GM10266 (cell line): Measurements from ENCODE around the gene TSHZ2.
"Not testable (repeated sequence)": the region's sequence is repeated elsewhere in the genome, so short reads cannot be mapped to it uniquely, and the experiment has no call there.

Experiments used
- DNase-seq: peaks from one replicate; pipeline ENCODE4 v3.0.0; 2012; ENCODE audit errors: extremely low spot score
- TF ChIP-seq, protein P1 (sequence below): IDR thresholded peaks from 2 replicates; pipeline ENCODE4 v1.5.1; 2012; ENCODE audit warnings: mild to moderate bottlenecking, low read depth; ENCODE audit not compliant: control insufficient read depth, insufficient read depth; ENCODE audit errors: missing control alignments

TSHZ2 gene

DNA sequence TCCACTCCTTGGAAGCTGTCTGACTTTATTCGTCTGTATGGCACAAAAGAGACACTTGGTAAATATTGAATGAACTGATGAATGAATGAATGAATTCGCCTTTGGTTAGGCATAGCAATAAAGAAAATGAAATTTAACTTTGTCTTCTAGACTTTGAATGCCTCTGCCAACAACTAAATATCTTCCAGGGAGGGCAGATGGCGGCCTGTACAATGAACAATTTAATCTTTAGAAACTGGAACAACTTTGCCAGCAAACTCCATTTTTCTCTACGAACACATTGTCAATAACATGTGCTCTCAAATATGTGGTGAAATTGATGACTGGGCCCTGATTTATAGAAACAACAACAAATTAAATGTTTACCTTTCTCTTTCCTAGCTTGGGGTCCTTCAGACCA is 480.9 kb downstream of the TSHZ2 start:
- TF ChIP-seq, protein P1, sequence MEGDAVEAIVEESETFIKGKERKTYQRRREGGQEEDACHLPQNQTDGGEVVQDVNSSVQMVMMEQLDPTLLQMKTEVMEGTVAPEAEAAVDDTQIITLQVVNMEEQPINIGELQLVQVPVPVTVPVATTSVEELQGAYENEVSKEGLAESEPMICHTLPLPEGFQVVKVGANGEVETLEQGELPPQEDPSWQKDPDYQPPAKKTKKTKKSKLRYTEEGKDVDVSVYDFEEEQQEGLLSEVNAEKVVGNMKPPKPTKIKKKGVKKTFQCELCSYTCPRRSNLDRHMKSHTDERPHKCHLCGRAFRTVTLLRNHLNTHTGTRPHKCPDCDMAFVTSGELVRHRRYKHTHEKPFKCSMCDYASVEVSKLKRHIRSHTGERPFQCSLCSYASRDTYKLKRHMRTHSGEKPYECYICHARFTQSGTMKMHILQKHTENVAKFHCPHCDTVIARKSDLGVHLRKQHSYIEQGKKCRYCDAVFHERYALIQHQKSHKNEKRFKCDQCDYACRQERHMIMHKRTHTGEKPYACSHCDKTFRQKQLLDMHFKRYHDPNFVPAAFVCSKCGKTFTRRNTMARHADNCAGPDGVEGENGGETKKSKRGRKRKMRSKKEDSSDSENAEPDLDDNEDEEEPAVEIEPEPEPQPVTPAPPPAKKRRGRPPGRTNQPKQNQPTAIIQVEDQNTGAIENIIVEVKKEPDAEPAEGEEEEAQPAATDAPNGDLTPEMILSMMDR = no peak
- no peak for DNase-seq

DNA sequence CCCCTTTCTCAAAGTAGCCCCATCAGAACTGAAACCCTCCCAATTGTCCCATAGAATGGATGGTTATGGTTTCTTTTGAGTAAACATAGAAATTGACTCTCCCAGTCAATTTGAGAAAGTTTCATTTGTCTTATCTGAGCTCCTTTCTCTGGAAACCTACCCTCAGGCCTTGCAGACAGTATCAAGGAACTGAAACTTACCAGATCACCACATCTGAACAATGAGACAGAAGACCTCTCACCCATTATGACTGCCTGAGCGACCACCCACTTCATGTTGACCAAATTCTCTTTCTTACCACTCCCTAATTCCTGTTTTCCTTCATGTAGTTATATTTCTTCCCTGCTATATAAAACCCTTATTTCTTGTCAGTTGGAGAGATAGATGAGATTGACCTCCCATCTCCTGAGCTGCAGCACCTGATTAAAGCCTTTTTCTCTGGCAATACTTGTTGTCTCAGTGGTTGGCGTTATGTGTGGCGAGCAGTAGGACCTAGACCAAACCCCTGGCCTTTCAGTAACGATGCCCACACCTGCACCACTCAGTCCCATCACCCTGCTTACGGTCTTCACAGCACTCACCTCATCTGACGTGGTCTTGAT is 482.6 kb downstream of the TSHZ2 start:
- TF ChIP-seq, protein P1 = no peak
- DNase-seq = no peak

DNA sequence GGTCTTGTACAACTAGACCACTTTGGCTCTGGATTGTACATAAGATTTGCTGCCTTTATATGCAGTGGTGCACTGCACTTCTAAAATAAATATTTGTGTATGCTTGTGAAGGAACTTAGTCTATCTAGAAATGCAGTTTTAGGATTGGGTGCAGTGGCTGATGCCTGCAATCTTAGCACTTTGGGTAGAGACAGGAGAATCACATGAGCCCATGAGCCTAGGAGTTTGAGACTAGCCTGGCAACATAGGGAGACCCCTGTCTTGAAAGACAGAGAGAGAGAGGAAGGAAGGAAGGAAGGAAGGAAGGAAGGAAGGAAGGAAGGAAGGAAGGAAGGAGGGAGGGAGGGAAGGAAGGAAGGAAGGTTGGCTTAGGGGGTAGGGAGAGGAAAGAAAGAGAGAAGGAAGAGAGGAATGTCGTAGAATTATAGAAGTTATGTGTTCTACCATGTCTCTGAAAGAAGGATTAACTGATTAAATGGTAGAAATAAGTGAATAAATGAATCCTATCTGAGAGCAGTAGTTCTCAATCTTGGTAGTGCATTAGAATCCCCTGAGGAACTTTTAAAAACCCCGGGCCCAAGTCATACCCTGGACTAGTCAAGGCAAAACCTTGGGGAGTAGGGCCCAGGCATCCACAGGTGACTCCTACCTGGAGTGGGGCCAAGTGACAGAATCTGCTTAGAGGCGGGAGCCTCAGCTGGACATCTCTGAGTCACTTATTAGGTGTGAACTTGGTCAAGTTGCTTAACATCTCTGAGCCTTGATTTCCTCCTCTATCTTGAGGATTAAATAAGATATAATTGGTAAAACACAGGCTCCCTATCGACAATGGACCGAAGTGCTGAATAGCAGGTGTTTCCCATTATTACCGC is 491.2 kb downstream of the TSHZ2 start:
- no peak for DNase-seq
- TF ChIP-seq, protein P1 = no peak

DNA sequence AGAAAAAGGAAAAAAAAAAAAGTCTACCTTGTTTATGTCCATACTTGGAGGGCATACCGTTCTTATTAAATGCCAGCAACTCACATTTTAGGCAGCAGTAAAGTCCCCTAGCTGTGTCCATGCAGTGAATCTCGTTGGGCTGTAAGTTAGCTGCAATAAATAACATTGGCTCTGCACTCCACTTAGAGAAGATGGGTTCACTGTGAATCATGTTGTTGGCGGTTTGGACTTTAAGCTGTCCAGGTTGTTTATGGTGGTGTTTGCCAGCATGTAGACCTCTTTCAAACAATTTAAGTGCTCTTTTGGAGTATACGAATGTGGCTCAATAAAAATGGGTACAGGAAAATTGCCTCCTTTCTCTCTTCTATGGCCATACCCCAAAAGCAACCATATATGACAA is 494.1 kb downstream of the TSHZ2 start:
- DNase-seq = no peak
- TF ChIP-seq, protein P1 = no peak

DNA sequence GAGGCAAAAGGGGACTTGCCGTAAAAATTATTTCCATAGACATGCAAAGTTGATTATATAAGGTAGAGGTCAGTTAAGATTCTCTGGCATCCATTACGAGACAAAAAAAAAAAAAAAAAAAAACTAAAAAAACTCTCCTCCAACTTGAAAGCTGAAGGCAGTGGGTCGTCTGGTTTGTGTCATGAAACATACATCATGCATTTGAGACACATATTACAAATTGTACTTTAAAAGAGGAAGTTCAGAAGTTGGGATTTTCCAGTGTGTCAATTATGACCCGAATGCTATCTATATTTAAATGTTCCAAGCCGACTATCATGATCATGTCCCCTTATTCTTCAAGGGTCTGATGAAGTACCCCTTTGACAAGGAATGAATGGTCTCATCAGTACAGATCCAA is 496.4 kb downstream of the TSHZ2 start:
- DNase-seq = peak; percentile 32
- TF ChIP-seq, protein P1 = no peak

DNA sequence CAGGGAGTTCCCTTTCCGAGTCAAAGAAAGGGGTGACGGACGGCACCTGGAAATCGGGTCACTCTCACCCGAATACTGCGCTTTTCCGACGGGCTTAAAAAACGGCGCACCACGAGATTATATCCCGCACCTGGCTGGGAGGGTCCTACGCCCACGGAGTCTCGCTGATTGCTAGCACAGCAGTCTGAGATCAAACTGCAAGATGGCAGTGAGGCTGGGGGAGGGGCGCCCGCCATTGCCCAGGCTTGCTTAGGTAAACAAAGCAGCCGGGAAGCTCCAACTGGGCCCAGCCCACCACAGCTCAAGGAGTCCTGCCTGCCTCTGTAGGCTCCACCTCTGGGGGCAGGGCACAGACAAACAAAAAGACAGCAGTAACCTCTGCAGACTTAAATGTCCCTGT is 500.7 kb downstream of the TSHZ2 start:
- DNase-seq = not testable (repeated sequence)

DNA sequence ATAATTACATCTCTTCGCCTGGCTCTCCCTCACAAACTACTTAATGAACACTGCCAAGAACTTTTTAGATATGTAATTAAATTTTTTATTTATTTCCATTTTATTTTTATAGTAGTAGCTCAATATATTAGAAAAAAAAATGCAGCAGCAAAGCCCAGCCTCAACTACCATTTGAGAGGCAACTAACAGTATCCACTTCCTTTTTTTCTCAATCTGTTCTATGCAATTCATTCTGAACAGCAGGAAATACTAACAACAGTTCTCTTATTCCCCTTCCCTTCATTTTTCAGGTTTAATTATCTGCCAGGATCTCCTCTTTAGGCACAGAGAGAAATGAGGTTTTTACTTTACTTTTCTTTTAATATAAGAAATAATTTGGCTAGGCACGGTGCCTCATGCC is 508.8 kb downstream of the TSHZ2 start:
- TF ChIP-seq, protein P1 = no peak
- DNase-seq = no peak
